Dermis blood vessel endothelial cell (primary cell): Measurements from ENCODE around the gene HSBP1L1. TPM values are rescaled to one million over a fixed set of nuclear protein-coding genes. Genes with fewer than 3 reads are reported as not detected.
"Not testable (repeated sequence)": the region's sequence is repeated elsewhere in the genome, so short reads cannot be mapped to it uniquely, and the experiment has no call there.

Experiments
- DNase-seq: peaks from one replicate; pipeline ENCODE4 v3.0.0; 2010
- total RNA-seq: library from RNA; depleted of rRNA; stranded (reverse); fragments of >200 nt; gene quantifications from 2 replicates; pipeline ENCODE4 v1.2.3, GENCODE V29; 2014

HSBP1L1 gene
- total RNA-seq, 1 donor from 2014 or later: 10.9 TPM

DNA sequence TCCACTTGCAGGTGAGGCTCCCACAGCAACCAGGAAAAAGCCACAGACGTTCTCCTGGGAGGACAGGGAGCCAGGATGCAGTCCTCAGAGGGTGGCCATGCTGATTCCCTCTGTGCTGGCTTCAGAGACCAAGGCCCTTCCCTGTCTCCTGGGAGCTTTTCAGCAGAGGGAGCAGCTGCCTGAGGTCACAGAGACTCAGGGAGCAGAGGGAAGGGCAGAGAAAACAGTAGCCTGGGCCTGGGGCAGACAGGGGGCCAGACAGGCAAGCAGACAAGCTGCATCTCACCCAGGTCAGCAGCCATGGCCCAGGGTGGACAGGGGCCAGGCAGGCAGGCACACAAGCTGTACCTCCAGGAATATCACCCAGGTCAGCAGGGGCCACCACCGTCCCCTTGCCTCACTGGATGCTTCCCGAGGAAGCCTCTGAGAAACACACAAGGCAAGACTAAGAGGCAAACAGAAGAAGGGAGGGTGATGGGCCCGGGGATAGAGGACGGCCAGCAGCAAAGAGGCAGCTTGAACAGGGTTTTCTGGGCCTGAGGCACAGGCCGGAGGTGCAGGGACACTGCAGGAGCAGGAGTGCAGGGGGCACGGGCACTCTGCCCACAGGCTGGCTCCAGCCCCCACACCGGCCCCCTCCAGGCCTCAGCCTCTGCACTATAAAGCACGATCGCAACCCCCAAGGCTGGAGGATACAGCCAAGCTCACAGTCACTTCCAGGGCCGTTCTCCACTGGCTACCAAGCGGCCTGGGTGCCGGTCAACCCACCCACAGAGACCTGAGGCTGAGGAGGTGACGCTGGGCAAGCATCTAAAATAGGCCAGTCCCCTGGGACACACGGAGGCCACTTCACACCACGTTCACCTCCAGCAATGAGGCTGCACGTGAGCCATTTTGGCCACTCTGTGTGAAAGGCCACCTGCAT, 19.1 kb upstream of the HSBP1L1 start:
- DNase-seq: no peak

DNA sequence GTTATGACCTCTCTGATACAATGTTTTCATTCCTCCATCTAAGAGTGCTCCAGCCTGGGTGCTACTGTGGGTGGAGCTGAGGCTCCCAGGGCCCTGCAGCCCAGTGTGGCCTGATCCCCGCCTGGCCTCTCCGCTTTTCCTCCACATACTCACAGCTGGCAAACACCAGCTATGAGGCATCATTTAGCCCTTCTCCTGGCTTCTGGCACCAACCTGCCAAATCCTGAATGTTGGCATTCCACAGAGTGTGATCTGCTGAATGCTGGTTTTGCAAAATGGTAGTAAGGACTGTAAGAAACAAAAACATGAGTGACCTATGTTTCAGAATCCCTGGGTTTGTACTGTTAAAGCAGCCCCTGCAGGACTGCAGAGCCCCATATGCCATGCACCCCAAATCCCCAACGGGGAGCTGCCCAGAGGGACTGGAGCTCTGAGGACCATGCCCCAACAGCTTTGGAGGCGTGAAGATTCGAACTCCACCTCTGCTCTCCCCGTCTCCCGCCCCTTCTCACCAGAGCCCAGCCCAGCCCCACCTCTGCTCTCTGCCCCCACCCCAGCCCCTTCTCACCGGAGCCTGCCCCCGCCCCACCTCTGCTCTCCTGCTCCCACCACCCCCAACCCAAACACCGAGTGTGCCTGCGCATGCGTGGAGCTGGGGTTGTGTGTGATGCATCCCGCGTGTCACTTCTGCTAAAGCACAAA, 17.2 kb upstream of the HSBP1L1 start:
- no peak for DNase-seq

DNA sequence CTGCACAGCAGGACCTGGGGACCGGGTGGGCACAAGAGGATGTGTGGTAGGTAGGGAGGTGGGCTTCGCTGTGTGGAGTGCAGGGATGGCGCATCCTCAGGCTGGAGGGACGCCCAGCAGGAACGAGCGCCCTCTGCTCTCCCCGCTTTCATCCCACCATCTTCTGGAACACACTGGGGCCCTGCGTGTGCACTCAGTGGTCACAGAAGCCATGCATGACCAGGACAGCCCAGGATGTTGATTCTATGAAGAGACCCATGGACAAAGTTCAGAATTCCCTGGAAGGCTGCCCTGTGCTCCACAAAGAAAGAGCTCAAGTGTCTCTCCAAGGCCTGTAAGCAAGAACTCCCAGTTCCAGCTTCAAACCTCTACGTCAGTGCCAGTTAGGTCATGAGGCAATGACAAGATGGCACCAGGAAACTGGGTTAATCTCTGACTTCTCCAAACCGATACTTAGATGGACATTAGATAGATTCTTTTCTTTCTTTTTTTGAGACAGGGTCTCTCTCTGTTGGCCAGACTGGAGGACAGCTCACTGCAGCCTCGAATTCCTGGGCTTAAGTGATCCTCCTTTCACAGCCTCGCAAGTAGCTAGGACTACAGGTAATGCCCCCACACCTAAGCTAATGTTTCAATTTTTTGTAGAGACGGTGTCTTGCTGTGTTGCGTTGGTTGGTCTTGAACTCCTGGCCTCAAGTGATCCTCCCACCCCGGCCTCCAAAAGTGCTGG, 16.4 kb upstream of the HSBP1L1 start:
- no peak for DNase-seq

DNA sequence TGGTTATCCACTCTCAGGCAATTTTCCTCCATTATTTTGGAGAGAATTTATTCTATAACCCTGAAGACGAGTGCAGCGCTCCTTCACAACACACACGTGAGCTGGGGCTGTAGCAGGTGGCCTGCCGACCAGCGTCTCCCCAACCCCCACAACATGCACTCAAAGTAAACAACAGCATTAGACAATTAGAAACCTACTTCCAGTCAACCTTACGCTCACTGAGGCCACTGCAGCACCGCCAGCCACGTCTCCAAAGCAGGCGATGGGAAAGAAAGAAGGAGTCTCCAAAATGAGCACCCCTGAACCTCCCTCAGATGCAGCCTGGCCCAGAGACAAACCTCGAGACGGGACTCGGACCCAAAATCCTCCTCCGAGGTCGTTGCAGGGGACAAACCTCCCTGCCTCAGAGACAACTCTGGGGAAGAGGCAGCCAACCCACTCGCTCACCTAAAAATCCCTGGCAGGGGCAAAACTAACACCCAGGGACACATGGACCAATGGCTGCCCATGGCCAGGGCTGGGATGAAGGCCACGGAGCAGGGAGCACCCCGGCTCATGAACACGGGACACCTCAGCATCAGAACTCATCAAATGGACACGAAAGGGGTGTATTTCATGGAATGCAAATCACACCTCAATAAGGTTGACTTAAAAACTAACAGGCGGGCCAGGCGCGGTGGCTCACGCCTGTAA, 15.6 kb upstream of the HSBP1L1 start:
- DNase-seq: no peak

DNA sequence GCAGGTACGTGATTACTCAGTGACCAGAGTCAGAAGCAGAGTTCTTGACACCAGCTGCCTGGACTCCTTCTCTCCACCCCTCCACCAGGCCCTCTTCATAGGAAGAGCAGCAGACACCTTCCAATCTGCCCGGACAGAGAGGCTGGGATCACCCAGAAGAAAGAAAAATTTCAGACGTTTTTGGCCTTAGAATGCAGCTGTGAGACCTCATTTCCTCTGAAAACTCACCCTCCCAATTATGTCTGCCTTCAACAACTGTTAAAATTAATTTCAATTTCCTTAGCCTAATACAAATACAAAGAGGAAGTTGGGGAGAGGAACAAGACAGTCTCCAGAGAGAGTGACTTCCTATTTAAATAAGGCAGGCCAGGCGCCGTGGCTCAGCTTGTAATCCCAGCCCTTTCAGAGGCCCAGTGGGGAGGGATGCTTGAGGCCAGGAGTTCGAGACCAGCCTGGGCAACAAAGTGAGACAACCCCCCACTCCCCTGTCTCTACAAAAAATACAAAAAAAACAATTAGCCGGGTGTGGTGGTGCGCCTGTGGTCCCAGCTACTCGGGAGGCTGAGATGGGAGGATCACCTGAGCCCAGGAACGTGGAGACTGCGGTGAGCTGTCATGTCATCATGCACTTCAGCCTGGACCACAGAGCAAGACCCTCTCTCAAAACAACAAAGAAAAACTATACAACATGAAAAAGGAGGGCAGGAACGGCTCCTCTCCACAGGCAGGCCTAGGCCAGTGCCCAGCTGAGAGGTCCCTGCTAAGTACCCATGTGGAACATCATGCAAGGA, 14.6 kb upstream of the HSBP1L1 start:
- DNase-seq: peak; percentile 45

DNA sequence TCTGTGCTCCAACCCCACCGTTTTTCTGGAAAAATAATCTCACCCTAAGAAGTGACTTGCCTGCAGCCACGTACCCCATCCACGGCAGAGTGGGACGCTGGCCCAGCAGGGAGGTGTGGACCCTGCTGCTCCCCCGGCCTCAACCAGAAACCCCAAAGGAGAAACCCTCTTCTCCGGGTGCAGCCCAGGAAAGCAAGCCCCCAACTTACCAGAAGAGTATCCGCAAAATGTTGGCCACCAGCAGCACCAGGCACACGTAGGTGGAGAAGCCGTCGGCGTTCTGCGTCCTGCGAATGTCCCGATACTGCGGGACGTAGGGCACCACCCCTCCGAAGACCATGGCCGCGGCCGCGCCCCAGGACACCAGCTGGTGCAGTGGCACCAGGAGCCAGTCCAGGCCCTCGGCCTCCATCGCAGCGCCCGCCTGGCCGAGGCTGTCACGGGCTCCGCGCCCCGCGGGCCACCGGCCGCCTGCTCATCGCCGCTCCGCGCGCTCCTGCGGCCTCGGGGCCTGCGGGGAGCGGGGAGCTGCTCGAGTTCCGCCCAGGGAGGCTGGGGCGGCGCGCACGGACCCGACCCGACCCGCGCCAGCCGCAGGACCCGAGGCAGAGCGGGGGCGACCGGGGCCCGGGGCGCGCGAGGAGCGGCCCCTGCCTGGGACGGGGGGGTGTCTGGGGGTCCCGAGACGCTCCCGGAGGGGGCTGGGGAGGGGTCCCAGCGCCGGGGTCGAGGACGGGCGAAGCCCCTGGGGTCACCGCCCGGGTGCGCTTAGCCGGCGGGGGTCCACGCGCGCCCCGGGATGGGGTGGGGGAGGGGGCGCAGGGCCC, 13.7 kb upstream of the HSBP1L1 start:
- peak; percentile 51 for DNase-seq

DNA sequence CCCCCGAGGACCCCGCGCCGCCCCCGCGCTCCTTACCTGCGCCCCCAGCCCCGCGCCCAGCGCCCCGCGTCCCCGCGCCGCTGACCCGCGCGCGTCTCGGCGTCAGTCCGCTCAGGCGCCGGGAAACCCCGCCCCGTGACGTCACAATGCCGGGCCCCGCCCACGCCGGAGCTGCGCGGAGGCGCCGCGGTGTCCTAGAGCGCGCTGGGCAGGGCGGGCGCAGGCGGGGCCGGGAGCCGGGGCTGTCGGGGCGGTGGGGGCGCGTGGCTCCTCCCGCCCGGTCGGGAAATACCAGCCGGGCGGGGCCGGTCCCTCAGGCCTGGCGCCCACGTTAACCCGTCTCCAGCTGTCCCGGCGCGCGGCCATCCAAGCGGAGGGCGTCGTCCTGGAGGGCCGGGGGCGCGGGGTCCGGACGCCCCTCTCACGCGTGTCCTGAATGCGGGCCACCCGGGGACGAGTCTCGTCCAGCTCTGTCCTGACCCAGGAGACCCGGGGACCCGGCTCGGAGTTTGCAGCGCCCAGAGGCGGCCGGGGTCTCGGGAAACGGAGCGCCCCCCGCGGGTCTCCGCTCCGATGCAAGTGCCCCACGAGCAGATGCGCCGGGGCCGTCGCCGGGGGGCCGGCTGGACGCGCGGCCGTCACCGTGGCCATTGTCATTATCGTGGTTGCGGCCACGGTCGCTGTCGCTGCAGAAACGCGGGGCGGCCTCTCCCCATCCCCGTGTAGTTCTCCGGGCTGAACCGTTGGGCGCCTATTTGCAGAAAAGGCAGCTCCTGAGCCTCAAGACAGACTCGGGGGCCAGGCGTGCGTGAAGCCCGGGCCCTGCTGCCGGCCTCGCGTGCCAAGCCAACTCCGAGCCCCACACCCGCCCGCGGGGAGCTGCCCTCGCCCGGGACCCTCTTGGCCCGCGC, 12.6 kb upstream of the HSBP1L1 start, which contains the start of gene SLC66A2:
TSS of gene SLC66A2 (minus strand) at position 109 of the 911 bp plus-strand sequence. CDS start 727 bp downstream, outside the sequence.
- peak; percentile 92 for DNase-seq

DNA sequence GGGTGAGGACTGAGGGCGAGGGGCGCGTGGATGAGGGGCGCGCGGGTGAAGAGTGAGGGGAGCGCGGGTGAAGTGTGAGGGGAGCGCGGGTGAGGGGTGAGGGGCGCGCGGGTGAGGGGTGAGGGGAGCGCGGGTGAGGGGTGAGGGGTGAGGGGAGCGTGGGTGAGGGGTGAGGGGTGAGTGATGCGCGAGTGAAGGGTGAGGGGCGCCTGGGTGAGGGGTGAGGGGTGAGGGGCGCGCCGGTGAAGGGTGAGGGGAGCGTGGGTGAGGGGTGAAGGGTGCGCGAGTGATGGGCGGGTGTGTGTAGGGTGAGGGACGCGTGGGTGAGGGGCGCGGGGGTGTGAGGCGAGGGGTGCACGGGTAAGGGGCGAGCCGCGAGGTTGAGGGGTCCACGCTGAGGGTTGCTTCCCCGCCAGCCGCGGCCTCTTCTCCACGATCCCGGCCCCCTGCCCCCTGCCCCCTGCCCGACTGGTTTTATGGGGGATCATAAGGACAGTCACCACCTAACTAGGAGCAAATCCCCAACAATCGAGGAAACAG, 11.9 kb upstream of the HSBP1L1 start:
- no peak for DNase-seq

DNA sequence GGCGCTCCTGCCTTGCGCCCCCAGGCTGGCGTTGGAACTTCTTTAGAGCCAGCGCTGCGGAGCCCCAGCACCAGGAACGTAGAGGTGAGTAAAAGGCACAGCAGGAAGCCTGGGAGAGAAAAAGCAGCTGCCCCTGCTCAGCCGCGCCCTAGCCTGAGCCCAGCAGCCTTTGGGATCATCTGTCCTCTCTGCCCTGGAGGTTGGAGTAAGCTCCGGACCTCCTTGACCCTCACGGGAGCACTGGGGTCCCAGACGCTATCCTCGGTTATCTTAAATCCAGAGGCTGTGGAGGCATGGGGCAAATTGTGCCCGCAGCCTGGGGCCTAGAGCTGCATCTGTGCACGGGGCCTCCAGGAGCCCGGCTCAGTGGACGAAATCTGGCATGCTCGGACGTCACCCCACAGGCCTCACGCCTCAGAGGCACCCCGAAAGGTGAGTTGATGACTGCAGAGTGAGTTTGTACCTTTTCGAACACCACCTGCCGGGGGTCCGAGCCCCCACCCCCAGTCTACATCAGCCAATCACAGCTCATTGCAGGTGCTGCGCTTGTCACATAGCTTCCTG, 11.4 kb upstream of the HSBP1L1 start:
- DNase-seq: no peak

DNA sequence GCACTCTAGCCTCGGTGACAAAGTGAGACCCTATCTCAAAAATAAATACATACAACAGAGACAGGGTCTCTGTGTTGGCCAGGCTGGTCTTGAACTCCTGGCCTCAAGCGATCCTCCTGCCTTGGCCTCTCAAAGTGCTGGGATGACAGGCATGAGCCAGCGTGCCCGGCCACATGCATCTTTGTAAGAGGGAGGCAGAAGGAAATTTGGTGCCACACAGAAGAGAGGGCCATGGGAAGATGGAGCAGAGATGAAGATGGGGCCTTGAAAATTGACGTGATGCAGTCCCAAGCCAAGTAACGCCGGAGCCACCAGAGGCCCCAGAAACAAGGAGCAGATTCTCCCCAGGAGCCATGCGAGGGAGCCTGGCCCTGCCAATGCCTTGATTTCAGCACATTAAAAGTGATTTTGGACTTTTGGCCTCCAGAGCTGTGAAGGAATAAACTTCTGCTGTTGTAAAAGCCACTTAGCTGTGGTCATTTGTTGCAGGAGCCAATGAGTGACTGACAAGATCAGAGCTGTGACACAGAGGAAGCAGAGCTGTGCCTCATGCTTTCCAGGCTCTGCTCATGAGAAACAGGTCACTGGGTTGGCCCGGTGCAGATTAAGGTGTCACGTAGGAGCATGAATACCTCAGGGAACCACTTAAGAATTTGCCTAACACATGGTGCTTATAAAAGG, 10.3 kb upstream of the HSBP1L1 start:
- no peak for DNase-seq

DNA sequence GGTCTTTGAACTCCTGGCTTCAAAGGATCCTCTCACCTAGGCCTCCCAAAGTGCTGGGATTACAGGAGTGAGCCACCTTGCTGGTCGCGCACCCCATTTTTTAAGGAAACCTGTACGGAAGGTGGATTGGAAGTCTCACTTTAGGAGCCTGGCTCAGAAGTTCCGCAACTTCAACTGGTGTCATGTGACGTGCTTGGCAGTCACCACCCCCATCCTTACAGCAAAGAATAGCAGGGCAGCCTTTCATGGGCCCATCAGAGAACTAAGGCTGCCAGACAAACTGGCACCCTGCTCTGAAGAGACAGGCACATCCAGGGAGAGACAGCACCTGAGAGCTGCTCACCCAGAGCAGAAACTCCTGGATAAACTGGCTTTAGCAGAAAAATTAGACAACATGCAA, 9.7 kb upstream of the HSBP1L1 start:
- no peak for DNase-seq

DNA sequence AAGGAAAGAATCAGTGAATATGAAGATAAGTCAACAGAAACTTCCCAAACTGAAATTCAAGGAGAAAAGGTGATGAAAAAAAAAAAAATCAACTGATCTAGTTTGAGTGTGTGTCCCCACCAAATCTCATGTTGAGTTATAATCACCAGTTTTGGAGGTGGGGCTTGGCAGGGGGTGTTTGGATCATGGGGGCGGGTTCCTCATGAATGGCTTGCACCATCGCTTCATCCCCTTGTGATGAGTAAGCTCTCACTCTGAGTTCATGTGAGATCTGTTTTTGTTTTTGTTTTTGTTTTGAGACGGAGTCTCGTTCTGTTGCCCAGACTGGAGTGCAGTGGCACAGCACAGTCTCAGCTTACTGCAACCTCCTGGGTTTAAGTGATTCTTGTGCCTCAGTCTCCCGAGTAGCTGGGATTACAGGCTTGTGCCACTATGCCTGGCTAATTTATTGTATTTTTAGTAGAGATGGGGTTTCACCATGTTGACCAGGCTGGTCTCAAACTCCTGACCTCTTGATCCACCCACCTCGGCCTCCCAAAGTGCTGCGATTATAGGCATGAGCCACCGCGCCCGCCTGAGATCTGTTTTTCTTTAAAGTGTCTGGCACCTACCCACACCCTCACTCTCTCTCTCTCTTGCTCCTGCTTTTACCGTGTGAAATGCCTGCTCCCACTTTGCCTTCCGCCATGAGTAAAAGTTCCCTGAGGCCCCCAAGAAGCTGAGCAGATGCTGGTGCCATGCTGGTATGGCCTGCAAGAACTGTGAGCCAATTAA, 9.0 kb upstream of the HSBP1L1 start:
- DNase-seq: no peak

DNA sequence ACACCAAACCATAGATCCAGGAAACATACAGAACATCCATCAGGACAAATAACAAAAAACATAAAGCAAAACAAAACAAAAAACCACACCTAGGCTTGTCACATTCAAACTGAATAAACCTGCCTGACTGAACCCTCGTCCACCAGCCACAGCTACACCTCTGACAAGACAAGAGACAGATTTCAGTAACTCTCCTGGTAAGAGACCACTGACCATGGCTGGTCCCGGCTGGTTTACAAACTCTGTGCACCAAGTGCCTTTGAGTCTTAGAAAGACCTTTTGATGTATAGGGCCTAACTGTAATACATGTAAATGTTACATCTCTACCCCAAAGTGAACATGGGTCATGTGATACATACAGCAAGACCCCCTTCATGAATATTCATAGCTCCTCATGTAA, 8.2 kb upstream of the HSBP1L1 start:
- no peak for DNase-seq

DNA sequence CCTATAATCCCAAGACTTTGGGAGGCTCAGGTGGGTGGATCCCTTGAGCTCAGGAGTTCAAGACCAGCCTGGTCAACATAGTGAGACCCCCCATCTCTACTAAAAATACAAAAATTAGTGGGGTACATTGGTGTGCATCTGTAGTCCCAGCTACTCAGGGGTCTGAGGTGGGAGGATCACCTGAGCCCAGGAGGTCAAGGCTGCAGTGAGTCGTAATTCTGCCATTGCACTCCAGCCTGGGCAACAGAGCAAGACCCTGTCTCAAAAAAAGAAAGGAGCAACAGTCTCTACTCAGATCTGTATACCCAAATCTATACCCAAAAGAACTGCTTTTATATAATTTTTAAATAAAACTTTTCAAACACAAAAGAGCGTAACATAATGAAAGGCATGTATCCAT, 5.5 kb upstream of the HSBP1L1 start:
- no peak for DNase-seq

DNA sequence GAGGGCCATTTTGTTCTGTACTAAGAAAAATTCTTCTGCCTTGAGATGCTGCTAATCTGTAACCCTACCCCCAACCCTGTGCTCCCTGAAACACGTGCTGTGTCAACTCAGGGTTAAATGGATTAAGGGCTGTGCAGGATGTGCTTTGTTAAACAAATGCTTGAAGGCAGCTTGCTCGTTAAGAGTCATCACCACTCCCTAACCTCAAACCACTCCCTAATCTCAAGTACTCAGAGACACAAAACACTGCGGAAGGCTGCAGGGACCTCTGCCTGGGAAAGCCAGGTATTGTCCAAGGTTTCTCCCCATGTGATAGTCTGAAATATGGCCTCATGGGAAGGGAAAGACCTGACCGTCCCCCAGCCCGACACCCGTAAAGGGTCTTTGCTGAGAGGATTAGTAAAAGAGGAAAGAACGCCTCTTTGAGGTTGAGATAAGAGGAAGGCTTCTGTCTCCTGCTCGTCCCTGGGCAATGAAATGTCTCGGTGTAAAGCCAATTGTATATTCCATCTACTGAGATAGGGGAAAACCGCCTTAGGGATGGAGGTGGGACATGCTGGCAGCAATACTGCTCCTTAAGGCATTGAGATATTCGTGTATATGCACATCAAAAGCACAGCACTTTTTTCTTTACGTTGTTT, 4.2 kb upstream of the HSBP1L1 start:
- not testable (repeated sequence) for DNase-seq

DNA sequence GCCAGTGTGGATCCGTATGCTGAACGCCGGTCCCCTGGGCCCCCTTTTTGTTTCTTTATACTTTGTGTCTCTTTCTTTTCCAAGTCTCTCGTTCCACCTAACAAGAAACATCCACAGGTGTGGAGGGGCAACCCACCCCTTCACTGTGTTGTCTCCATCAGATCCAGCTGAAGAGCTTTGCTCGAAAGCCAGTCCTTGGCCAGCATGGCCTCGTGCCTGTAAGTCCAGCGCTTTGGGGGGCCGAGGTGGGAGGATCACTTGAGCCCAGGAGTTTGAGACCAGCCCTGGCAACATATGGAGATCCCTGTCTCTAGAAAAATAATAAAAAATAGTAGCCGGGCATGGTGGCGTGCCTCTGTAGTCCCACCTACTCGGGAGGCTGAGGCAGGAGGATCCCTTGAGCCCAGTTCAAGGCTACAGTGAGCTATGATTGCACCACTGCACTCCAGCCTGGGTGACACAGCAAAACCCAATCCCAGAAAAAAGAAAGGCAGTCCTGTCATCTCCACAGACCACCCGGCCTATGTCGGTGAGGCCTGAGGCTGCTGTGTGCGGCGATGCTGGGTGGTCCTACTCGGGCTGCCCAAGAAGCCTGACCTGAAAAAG, 3.4 kb upstream of the HSBP1L1 start:
- DNase-seq: no peak
